ENCODE measurements around the gene NGLY1. TPM values are rescaled to one million over a fixed set of nuclear protein-coding genes. Genes with fewer than 3 reads are reported as not detected.

Gene NGLY1
- total RNA-seq, 1 donor from 2014 or later = 40.0 TPM

Other genes with a start within 250 kb of the NGLY1 start
- gene TOP2B, start 118.5 kb downstream of the NGLY1 start, total RNA-seq (ENCODE audit: insufficient read depth, low replicate concordance) = 106 TPM
- gene OXSM, start 6.6 kb upstream of the NGLY1 start, total RNA-seq (ENCODE audit: insufficient read depth, low replicate concordance) = 7.0 TPM